Parathyroid adenoma (tissue), 2 donors: ENCODE measurements around the gene CGB1.

ENCODE experiments used
- H2AFZ ChIP-seq: fragments of 300-600 bp; sonication (generic); one replicate; pipeline ENCODE4 v1.7.0; 2017; ENCODE audit warnings: antibody characterized with exemption, mild to moderate bottlenecking
- H3K27ac ChIP-seq: fragments of 300-600 bp; sonication (generic); one replicate; pipeline ENCODE4 v1.7.0; 2017
- H3K27me3 ChIP-seq: fragments of 300-600 bp; sonication (generic); one replicate; pipeline ENCODE4 v1.7.0; 2017; ENCODE audit warnings: low read length; ENCODE audit not compliant: control insufficient read depth, insufficient read depth
- H3K36me3 ChIP-seq: fragments of 300-600 bp; sonication (generic); one replicate; pipeline ENCODE4 v1.7.0; 2017; ENCODE audit warnings: low read length; ENCODE audit not compliant: control insufficient read depth, insufficient read depth
- H3K4me1 ChIP-seq: fragments of 300-600 bp; sonication (generic); one replicate; pipeline ENCODE4 v1.7.0; 2017; ENCODE audit warnings: control low read depth
- H3K4me2 ChIP-seq: fragments of 300-600 bp; sonication (generic); one replicate; pipeline ENCODE4 v1.7.0; 2017; ENCODE audit warnings: low read length
- H3K4me3 ChIP-seq: fragments of 300-600 bp; sonication (generic); one replicate; pipeline ENCODE4 v1.7.0; 2017; ENCODE audit warnings: low read depth, low read length
- H3K79me2 ChIP-seq: fragments of 300-600 bp; sonication (generic); one replicate; pipeline ENCODE4 v1.7.0; 2017; ENCODE audit warnings: control low read depth
- H3K9ac ChIP-seq: fragments of 300-600 bp; sonication (generic); one replicate; pipeline ENCODE4 v1.7.0; 2017; ENCODE audit warnings: mild to moderate bottlenecking
- H3K9me3 ChIP-seq: fragments of 300-600 bp; sonication (generic); one replicate; pipeline ENCODE4 v1.7.0; 2017; ENCODE audit warnings: low read length; ENCODE audit not compliant: control insufficient read depth
- TF ChIP-seq, protein P1 (sequence below): fragments of 300-600 bp; sonication (generic); IDR thresholded peaks from one replicate; pipeline ENCODE4 v1.7.0; 2017; ENCODE audit warnings: antibody characterized with exemption, mild to moderate bottlenecking
- donor health status: primary hyperparathyroidism.

CGB1 gene

DNA sequence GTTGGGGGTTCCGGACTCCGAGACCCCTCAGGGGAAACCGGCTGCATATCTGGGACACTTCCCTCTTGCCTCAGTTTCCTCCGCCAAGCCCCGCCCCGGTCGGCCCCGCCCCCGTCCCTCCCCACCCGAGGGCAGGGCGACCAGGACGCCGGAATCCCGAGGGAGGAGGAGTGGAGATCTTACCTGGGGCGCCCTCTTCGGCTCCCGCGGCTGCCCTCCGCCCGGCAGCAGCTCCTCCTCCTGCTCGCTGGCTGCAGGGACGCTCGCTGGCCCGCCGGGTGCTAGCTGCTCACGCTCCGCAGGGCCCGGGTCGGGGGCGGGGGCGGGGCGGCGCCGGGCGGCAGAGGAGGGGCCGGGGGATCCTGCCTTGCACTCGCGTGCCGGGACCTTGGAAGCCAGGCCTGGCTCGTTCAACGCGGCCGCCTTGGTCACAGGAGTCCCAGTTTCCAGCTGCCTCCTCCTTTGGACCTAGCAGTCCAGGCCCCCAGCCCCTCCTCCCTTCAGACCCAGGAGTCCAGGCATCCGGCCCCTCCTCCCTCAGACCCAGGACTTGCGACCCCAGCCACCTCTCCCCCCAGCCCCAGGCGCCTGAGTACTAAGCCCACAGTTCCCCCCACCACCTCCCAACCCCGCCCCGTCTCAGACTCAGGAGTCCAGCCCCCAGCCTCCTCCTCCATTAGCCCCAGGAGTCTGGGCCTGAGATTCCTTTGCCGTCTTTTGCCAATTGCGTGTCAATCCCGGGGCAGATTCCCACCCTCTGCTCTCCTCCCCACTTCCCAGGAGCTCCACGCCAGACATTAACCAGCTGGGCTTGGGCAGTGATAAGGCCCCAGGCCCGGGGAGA is 28.3 kb upstream of the CGB1 start, which contains the start of gene NTF4:
NTF4 (minus strand) TSS at position 51 of the 844 bp plus-strand sequence. CDS start 2,821 bp downstream, outside the sequence.
- Histone ChIP-seq H3K9ac (no peak within 1 kb of the TSS), H2AFZ (no peak within 1 kb of the TSS), H3K4me2 (peak within 1 kb of the TSS; percentile 49), H3K27ac (no peak within 1 kb of the TSS), H3K27me3 (no peaks in the 10 kb centered on the region), H3K9me3 (no peaks in the 10 kb centered on the region), H3K4me1 (no peaks in the 10 kb centered on the region), H3K4me3 (peak within 1 kb of the TSS; percentile 16), H3K79me2 (no peaks in the 10 kb centered on the region), H3K36me3 (no peaks in the 10 kb centered on the region)
- TF ChIP-seq, protein P1, sequence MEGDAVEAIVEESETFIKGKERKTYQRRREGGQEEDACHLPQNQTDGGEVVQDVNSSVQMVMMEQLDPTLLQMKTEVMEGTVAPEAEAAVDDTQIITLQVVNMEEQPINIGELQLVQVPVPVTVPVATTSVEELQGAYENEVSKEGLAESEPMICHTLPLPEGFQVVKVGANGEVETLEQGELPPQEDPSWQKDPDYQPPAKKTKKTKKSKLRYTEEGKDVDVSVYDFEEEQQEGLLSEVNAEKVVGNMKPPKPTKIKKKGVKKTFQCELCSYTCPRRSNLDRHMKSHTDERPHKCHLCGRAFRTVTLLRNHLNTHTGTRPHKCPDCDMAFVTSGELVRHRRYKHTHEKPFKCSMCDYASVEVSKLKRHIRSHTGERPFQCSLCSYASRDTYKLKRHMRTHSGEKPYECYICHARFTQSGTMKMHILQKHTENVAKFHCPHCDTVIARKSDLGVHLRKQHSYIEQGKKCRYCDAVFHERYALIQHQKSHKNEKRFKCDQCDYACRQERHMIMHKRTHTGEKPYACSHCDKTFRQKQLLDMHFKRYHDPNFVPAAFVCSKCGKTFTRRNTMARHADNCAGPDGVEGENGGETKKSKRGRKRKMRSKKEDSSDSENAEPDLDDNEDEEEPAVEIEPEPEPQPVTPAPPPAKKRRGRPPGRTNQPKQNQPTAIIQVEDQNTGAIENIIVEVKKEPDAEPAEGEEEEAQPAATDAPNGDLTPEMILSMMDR: no peak

DNA sequence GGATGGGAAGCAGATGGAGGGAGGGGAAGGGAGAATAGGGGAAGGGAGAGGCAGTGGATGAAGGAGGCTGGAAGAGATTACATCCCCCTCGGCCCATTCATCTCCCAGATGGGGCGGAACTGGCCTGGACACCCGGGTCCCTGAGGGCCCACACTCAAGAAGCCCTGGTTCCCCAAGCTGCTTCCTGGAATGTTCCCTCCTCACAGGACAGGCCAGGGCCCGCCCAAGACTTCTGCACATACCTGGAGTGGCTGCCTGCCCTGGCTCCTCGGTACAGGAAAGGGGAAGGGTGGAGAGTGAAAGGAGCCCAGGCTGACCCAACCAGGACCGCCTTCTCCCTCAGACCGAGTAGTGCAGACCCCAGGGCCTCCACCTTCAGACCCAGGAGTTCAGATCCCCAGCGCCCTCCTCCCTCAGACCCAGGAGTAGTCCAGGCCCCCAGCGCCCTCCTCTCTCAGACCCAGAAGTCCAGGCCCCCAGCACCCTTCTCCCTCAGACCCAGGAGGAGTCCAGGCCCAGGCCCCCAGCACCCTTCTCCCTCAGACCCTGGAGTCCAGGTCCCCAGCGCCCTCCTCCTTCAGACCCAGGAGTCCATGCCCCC is 27.4 kb upstream of the CGB1 start:
- Histone ChIP-seq H3K27me3 (no peaks in the 10 kb centered on the region), H3K79me2 (no peaks in the 10 kb centered on the region), H3K4me1 (no peaks in the 10 kb centered on the region), H3K4me2 (no peak overlapping the region), H2AFZ (no peak overlapping the region), H3K9ac (no peak overlapping the region), H3K9me3 (no peaks in the 10 kb centered on the region), H3K4me3 (no peak overlapping the region), H3K36me3 (no peaks in the 10 kb centered on the region), H3K27ac (no peak overlapping the region)
- TF ChIP-seq, protein P1: no peak

DNA sequence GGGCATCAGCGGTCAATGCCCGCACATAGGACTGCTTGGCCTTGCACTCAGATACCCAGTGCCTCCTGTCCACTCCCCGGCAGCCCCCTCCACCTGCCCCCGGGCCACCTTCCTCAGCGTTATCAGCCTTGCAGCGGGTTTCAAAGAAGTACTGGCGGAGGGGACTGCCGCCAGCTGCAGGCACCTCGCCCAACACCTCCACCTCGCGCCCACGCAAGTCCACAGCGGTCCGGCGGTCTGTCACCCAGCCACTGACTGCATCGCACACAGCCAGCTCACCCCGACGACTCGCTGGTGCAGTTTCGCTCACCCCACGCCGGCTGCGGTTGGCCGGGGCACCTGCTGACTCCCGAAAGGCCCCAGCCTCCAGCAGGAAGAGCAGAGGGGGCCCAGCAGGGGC is 24.8 kb upstream of the CGB1 start:
- Histone ChIP-seq H3K27me3 (no peaks in the 10 kb centered on the region), H3K4me2 (no peak overlapping the region), H3K27ac (no peak overlapping the region), H3K9me3 (no peaks in the 10 kb centered on the region), H3K36me3 (no peaks in the 10 kb centered on the region), H3K4me1 (peaks cover 4% of the 10 kb centered on the region), H3K9ac (no peak overlapping the region), H3K79me2 (no peaks in the 10 kb centered on the region), H2AFZ (no peak overlapping the region), H3K4me3 (no peak overlapping the region)
- TF ChIP-seq, protein P1: no peak

DNA sequence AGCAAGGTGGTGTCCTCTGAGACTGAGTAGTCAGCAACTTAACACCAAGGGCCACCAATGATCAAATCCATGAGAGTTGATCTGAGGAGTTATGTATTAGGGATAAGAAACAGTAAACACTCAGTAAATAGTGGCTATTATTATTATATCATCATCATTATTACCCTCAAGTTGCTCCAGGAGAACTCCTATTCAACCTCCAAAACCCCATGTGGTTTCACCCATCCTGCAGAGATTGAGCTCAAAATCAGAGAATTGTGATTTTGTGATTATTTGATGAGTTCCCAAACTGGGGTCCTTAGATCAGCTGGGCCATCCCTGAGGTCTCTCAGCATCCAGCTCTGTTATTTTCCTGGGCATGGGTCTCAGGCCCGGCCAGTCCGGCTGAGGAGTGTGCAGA is 24.3 kb upstream of the CGB1 start:
- no peaks in the 10 kb centered on the region for H3K27me3 ChIP-seq
- H3K4me3 ChIP-seq: no peak overlapping the region
- H2AFZ ChIP-seq: no peak overlapping the region
- H3K79me2 ChIP-seq: no peaks in the 10 kb centered on the region
- H3K27ac ChIP-seq: no peak overlapping the region
- no peaks in the 10 kb centered on the region for H3K9me3 ChIP-seq
- H3K36me3 ChIP-seq: no peaks in the 10 kb centered on the region
- TF ChIP-seq, protein P1: no peak
- H3K4me1 ChIP-seq: peaks cover 4% of the 10 kb centered on the region
- H3K9ac ChIP-seq: no peak overlapping the region
- no peak overlapping the region for H3K4me2 ChIP-seq
